Hematopoietic multipotent progenitor cell treated with erythropoietin and hydrocortisone succinate and interleukin-3 and kit ligand, for 17 days (in vitro differentiated cells): Measurements from ENCODE around the gene ZBTB1.

Source experiments
- DNase-seq: peaks from one replicate; pipeline ENCODE4 v3.0.0-alpha.2; 2015; ENCODE audit warnings: low spot score

The ZBTB1 gene

GRCh38 chr14:64572386-64573104 lies 68.0 kb downstream of the ZBTB1 start:
- no peak for DNase-seq

- DNase-seq = no peak
Observed at GRCh38 chr14:64573109-64573508, 68.5 kb downstream of the ZBTB1 start.
